NB4 (cell line): ENCODE measurements around the gene SYCP2L.
A peak's percentile ranks its signal among the peaks of the same experiment; 100 is the strongest.
"Not testable (repeated sequence)": the region's sequence is repeated elsewhere in the genome, so short reads cannot be mapped to it uniquely, and the experiment has no call there.

ENCODE experiments used
- DNase-seq: peaks from one replicate; pipeline ENCODE4 v3.0.0; 2010; ENCODE audit warnings: low read depth
- H3K4me3 ChIP-seq: one replicate; pipeline ENCODE4 v1.5.1; 2011; ENCODE audit warnings: mild to moderate bottlenecking, low read depth, low read length, moderate library complexity
- MYC ChIP-seq: IDR thresholded peaks from 2 replicates; pipeline ENCODE4 v1.6.1; 2011; ENCODE audit warnings: low read depth, low read length
- POLR2A ChIP-seq: IDR thresholded peaks from 2 replicates; pipeline ENCODE4 v1.6.1; 2011; ENCODE audit warnings: mild to moderate bottlenecking; ENCODE audit not compliant: insufficient read length; ENCODE audit errors: extremely low read depth
- TF ChIP-seq, protein P1 (sequence below): IDR thresholded peaks from one replicate; pipeline ENCODE4 v1.5.1; 2012; ENCODE audit warnings: low read depth, low read length
- TF ChIP-seq, protein P2 (sequence below): IDR thresholded peaks from 2 replicates; pipeline ENCODE4 v1.6.1; 2011; ENCODE audit warnings: low read depth, low read length

Gene SYCP2L

DNA sequence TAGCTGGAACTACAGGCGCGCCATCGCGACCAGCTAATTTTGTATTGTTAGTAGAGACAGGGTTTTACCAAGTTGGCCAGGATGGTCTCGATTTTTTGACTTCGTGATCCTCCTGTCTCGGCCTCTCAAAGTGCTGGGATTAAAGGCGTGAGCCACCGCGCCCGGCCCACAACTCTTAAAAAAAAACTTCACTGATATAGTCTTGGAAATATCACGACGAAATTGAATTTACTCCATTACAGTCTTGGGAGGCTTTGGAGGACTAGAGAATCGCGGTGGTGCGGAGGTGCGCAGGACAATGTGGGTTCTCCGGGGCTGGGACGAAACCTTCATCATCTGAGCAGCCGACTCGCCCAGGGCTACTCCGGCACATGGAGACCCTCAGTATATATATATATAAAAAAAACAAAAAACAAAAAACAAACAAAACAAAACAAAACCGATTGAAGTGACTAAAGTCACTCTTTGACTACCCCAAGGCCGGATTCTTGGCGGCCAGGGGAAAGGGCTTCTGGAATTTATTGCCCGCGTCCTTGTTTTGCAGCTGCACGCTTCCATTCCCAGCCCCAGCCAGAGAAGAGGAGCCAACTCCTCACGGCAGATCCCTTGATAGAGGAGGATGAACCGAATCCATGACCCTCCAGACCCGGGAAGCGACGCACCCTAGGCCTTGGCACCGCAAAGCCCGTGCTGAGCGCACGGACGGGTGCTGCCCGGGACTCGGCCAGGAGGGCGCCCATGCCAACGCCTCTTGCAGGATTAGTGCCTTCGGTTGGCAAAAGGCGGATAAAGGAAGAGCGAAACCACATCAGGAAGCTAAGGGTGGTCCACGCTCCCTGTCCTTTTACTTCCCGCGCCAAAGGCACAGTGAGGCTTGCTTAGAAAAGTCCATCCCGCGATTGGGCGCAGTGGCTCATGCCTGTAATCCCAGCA lies 3.3 kb upstream of the SYCP2L start:
- TF ChIP-seq MYC (no peak), POLR2A (no peak)
- TF ChIP-seq, protein P1, sequence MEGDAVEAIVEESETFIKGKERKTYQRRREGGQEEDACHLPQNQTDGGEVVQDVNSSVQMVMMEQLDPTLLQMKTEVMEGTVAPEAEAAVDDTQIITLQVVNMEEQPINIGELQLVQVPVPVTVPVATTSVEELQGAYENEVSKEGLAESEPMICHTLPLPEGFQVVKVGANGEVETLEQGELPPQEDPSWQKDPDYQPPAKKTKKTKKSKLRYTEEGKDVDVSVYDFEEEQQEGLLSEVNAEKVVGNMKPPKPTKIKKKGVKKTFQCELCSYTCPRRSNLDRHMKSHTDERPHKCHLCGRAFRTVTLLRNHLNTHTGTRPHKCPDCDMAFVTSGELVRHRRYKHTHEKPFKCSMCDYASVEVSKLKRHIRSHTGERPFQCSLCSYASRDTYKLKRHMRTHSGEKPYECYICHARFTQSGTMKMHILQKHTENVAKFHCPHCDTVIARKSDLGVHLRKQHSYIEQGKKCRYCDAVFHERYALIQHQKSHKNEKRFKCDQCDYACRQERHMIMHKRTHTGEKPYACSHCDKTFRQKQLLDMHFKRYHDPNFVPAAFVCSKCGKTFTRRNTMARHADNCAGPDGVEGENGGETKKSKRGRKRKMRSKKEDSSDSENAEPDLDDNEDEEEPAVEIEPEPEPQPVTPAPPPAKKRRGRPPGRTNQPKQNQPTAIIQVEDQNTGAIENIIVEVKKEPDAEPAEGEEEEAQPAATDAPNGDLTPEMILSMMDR, result no peak
- TF ChIP-seq, protein P2, sequence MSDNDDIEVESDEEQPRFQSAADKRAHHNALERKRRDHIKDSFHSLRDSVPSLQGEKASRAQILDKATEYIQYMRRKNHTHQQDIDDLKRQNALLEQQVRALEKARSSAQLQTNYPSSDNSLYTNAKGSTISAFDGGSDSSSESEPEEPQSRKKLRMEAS, result no peak
- no peak overlapping the region for H3K4me3 ChIP-seq
- no peak for DNase-seq

DNA sequence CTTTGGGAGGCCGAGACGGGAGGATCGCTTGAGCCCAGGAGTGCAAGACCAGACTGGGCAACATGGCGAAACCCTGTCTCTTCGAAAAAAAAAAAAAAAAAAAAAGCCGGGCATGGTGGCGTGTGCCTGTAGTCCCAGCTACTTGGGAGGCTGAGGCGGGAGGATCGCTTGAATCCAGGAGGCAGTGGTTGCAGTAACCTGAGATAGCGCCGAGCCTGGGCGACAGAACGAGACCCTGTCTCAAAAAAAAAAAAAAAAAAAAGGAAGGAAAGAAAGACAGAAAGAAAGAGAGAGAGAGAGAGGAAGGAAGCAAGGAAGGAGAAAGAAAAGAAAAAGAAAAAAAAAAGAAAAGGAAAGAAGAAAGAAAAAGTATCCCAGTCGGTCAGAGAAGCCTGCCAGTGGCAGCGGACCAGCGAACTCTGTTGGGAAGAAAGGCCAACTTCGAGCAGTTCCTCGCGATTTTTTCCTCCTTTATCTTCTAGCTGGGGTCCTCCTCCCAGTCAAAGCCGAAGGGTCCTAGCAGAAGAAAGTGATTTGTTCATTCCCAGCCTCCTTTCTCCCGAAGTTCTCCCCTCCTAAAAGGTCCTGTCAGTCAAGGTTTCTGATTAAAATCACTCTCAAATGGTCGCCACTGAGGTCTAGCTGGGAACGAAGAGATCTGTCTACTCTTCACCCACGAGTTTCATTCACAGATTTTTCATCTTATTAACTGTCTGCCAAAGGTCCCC lies 2.4 kb upstream of the SYCP2L start:
- H3K4me3 ChIP-seq, result no peak overlapping the region
- no peak for DNase-seq
- TF ChIP-seq, protein P1, result no peak
- TF ChIP-seq, protein P2, result no peak
- TF ChIP-seq POLR2A (no peak), MYC (no peak)

DNA sequence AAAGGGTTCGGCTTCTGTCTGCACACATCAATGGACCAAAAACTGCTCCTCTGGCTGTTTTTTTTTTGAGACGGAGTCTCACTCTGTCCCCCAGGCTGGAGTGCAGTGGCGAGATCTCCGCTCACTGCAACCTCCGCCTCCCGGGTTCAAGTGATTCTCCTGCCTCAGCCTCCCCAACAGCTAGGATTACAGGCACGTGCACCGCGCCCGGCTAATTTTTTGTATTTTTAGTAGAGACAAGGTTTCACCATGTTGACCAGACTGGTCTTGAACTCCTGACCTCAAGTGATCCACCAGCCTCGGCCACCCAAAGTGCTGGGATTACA lies 524 bp upstream of the SYCP2L start:
- H3K4me3 ChIP-seq, result peak overlapping the region; percentile 88
- DNase-seq, result not testable (repeated sequence)

DNA sequence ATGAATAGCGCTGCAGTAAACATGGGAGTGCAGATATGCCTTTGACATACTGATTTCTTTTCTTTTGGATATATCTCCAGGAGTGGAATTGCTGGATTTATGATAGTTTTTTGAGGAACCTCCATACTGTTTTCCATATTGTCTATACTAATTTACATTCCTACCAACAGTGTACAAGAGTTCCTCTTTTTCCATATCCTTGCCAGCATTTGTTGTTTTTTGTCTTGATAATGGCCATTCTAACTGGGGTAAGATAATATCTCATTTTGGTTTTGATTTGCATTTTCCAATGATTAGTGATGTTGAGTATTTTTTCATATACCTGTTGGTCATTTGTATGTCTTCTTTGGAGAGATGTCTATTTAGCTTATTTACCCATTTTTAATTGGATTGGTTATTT lies 3.3 kb downstream of the SYCP2L start:
- H3K4me3 ChIP-seq, result peak overlapping the region; percentile 40
- no peak for TF ChIP-seq POLR2A
- no peak for TF ChIP-seq MYC
- TF ChIP-seq, protein P1, result no peak
- TF ChIP-seq, protein P2, result no peak

DNA sequence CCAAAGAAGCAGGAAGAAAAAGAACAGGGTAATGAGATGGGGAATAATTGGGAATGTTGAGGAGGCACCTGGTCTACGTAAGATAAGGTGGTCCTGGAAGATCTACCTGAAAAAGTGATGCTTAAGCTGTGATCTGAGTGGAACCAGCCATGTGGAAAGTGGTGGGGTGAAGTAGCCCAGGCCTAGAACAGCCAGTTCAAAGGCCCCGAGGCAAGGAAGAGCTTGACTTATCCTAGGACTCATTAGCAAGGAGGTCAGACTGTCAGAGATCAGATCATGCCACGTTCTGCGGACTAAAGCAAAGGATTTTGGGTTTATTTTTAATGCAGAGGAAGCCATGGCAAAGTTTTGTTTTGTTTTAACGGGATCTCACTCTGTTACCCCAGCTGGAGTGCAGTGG lies 5.1 kb downstream of the SYCP2L start:
- no peak overlapping the region for H3K4me3 ChIP-seq
- TF ChIP-seq, protein P1, result no peak
- TF ChIP-seq POLR2A (no peak), MYC (no peak)
- TF ChIP-seq, protein P2, result no peak
- DNase-seq, result no peak

More for the DNA sequence above, 3.3 kb downstream of the SYCP2L start:
- DNase-seq, result no peak

DNA sequence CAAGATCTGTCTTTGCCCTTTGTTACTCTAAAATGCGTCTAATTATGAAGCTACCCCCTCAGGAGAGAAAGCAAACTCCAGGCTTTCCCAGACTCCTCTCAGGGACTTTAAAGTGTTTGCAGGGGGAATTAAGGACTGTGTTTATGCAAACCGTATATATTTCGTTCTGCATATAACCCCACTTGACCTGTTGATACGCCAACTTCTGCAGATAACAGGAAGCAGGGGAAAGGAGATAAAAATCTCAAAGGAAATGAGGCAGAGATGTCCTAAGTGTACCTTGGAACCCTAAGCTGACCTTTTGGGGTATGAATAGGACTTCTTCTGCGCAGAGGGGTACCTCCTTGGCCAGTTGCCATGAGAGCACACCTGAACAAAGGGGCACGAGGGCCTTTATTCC lies 8.1 kb downstream of the SYCP2L start:
- H3K4me3 ChIP-seq, result no peak overlapping the region
- TF ChIP-seq, protein P2, result no peak
- TF ChIP-seq, protein P1, result no peak
- no peak for TF ChIP-seq POLR2A
- TF ChIP-seq MYC, result no peak

More for the DNA sequence above, 8.1 kb downstream of the SYCP2L start:
- DNase-seq, result peak; percentile 57
